CD8-positive, alpha-beta memory T cell (primary cell): ENCODE data around the gene BACH1. TPM values are rescaled to one million over a fixed set of nuclear protein-coding genes. Genes with fewer than 3 reads are reported as not detected.
A peak's percentile ranks its signal among the peaks of the same experiment; 100 is the strongest.

ENCODE experiments used
- CTCF ChIA-PET: fragments of 350-600 bp; sonication (Branson Sonifier 250); formaldehyde crosslinking; loops from one replicate; lab custom pipeline; 2021; ENCODE audit warnings: antibody characterized with exemption; lab: Charles Lee
- POLR2A ChIA-PET: fragments of 350-600 bp; sonication (Branson Sonifier 250); formaldehyde crosslinking; loops from one replicate; lab custom pipeline; 2021; ENCODE audit warnings: antibody characterized with exemption; lab: Charles Lee
- DNase-seq, 5 donors: peaks; one replicate each; pipeline versions ENCODE4 v3.0.0 to v3.0.0-alpha.2; 2020 to 2022; ENCODE audit warnings: mixed read lengths in 1 of 5
- H3K27ac ChIP-seq: one replicate; pipeline ENCODE4 v1.7.0; 2013; ENCODE audit warnings: low read depth, mild to moderate bottlenecking, low read length, moderate library complexity
- H3K27me3 ChIP-seq: 2 replicates; pipeline ENCODE4 v1.7.0; 2013; ENCODE audit warnings: low read length, mild to moderate bottlenecking; ENCODE audit not compliant: insufficient read depth, poor library complexity, severe bottlenecking
- H3K36me3 ChIP-seq: 2 replicates; pipeline ENCODE4 v1.7.0; 2013; ENCODE audit warnings: mild to moderate bottlenecking, low read length, moderate library complexity; ENCODE audit not compliant: insufficient read depth
- H3K4me1 ChIP-seq: 2 replicates; pipeline ENCODE4 v1.7.0; 2013; ENCODE audit warnings: mild to moderate bottlenecking, low read length, moderate library complexity; ENCODE audit not compliant: insufficient read depth
- H3K4me3 ChIP-seq: 2 replicates; pipeline ENCODE4 v1.7.0; 2013; ENCODE audit warnings: mild to moderate bottlenecking, low read length
- H3K9me3 ChIP-seq: 2 replicates; pipeline ENCODE4 v1.7.0; 2013; ENCODE audit warnings: mild to moderate bottlenecking, low read length
- H3K27ac Mint-ChIP-seq, 8 donors: one replicate each; pipeline ENCODE4 v1.8.0; 2020 to 2021; ENCODE audit warnings: mixed read lengths in 8 of 8, mild to moderate bottlenecking in 6 of 8, inconsistent platforms in 3 of 8, moderate library complexity in 3 of 8
- H3K27me3 Mint-ChIP-seq, 2 donors: one replicate each; pipeline ENCODE4 v1.8.0; 2020 to 2021; ENCODE audit warnings: mixed read lengths in 2 of 2, mild to moderate bottlenecking in 1 of 2, moderate library complexity in 1 of 2
- H3K36me3 Mint-ChIP-seq, 3 donors: one replicate each; pipeline ENCODE4 v1.8.0; 2020 to 2021; ENCODE audit warnings: mixed read lengths in 3 of 3, inconsistent platforms in 1 of 3, mild to moderate bottlenecking in 1 of 3
- H3K4me1 Mint-ChIP-seq, 3 donors: one replicate each; pipeline ENCODE4 v1.8.0; 2020 to 2021; ENCODE audit warnings: mixed read lengths in 3 of 3, inconsistent platforms in 1 of 3, mild to moderate bottlenecking in 1 of 3
- H3K4me3 Mint-ChIP-seq, 7 donors: one replicate each; pipeline ENCODE4 v1.8.0; 2020 to 2021; ENCODE audit warnings: mixed read lengths in 7 of 7, mild to moderate bottlenecking in 6 of 7, moderate library complexity in 4 of 7, inconsistent platforms in 2 of 7
- H3K9me3 Mint-ChIP-seq, 5 donors: one replicate each; pipeline ENCODE4 v1.8.0; 2020 to 2022; ENCODE audit warnings: mixed read lengths in 5 of 5, mild to moderate bottlenecking in 3 of 5, moderate library complexity in 2 of 5, inconsistent platforms in 1 of 5
- polyA plus RNA-seq: library from polyadenylated mRNA; unstranded; fragments of 300-500 nt; fragmentation: Illumina TruSeq; gene quantifications from one replicate; pipeline ENCODE4 v1.2.3, GENCODE V29; 2021
- total RNA-seq, 2 experiments: library from RNA; stranded (reverse); gene quantifications; one replicate each; pipeline ENCODE4 v1.2.3, GENCODE V29; 2021

BACH1 gene
- total and polyA plus RNA-seq, 3 experiments from 2014 or later: 13.0 to 25.6 (median 20.8) TPM

DNA sequence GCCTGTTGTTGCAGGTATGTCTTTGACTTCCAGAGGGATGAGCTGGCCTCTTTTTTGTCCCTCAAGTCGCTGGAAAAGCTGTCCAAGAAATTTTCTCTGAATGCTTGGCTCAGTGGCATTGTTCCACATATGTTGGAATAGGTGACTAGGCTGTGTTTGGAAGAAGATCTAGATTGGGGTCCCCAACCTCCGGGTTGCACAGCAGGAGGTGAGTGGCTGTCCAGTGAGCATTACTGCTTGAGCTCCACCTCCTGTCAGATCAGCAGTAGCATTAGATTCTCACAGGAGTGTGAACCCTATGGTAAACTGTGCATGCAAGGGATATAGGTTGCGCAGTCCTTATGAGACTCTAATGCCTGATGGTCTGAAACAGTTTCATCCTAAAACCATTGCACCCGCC is 18.1 kb downstream of the BACH1 start:
- peaks cover 49 to 86% (median 69%) of the 10 kb centered on the region in 3 donors for H3K4me1 Mint-ChIP-seq
- no peak overlapping the region for H3K4me3 Mint-ChIP-seq
- no peak overlapping the region for H3K4me3 ChIP-seq
- no peak for DNase-seq
- ChIA-PET CTCF (no interaction called here), POLR2A (no interaction called here)
- no peaks in the 10 kb centered on the region for H3K36me3 ChIP-seq
- H3K9me3 ChIP-seq: no peaks in the 10 kb centered on the region
- peak overlapping the region; percentile 33 for H3K27ac ChIP-seq
- H3K9me3 Mint-ChIP-seq: peaks cover 0 to 4% (median 0%) of the 10 kb centered on the region in 5 donors
- H3K27me3 Mint-ChIP-seq: no peaks in the 10 kb centered on the region
- H3K36me3 Mint-ChIP-seq: peaks cover 7 to 10% (median 7%) of the 10 kb centered on the region in 3 donors
- peak overlapping the region in 1 of 8 donors; percentile 56 for H3K27ac Mint-ChIP-seq
- no peaks in the 10 kb centered on the region for H3K4me1 ChIP-seq
- H3K27me3 ChIP-seq: no peaks in the 10 kb centered on the region

DNA sequence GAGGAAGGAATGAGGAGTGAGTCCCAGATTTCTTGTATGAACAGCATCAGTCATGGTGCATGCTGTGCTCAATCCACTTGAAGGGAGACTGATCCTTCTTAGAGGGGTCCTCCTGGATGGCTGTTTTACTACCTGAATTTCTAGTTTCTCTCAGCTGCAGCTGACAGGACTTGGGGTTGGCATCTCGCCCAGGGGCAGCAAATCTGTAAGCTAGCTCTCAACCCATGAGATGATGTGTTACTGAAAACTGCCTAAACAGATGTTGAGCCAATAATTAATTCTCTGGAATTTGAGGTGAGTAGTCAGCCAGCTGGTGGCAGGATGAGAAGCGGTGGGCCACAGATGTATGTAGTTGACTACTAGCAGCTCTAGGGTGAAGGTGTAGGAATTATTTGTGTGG is 19.6 kb downstream of the BACH1 start:
- Mint-ChIP-seq H3K27me3 (no peaks in the 10 kb centered on the region), H3K4me3 (no peak overlapping the region), H3K27ac (no peak overlapping the region), H3K4me1 (peaks cover 46 to 78% (median 61%) of the 10 kb centered on the region in 3 donors), H3K36me3 (peaks cover 13 to 20% (median 16%) of the 10 kb centered on the region in 3 donors), H3K9me3 (peaks cover 0 to 4% (median 0%) of the 10 kb centered on the region in 5 donors)
- H3K36me3 ChIP-seq: no peaks in the 10 kb centered on the region
- no peak overlapping the region for H3K27ac ChIP-seq
- no peaks in the 10 kb centered on the region for H3K4me1 ChIP-seq
- H3K27me3 ChIP-seq: no peaks in the 10 kb centered on the region
- no peak for DNase-seq
- H3K9me3 ChIP-seq: no peaks in the 10 kb centered on the region
- no peak overlapping the region for H3K4me3 ChIP-seq
- ChIA-PET POLR2A (interaction anchor here (0.8 kb wide), 1 partner anchor 19 kb away, joined by 3 read pairs; the partner anchor contains the start of gene BACH1), CTCF (interaction anchor here (1.0 kb wide), 1 partner anchor 58 kb away, joined by 3 read pairs; no protein-coding TSS in a partner anchor)

DNA sequence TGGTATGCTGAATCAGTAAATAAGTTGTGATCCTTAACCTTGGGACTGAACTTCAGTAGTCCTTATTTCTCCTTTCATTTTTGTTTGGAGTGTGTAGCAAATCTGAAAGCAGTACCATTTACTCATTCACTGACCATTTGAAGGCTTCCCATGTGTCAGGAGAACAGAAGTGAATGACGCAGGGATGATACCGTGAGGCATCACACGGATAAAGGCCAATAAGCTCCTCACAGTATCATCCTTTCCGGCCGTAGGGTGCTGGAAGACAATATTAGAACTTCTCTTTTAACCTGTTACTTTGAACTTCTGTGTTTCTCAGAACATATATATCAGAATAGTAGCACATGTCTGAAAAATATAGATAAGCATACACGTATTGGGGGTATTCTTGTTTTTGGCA is 21.3 kb downstream of the BACH1 start:
- ChIA-PET CTCF (no interaction called here), POLR2A (no interaction called here)
- Mint-ChIP-seq H3K27ac (peak overlapping the region in 1 of 8 donors; percentile 17), H3K36me3 (peaks cover 13 to 27% (median 20%) of the 10 kb centered on the region in 3 donors), H3K4me1 (peaks cover 39 to 65% (median 50%) of the 10 kb centered on the region in 3 donors), H3K27me3 (no peaks in the 10 kb centered on the region), H3K9me3 (peaks cover 0 to 4% (median 0%) of the 10 kb centered on the region in 5 donors), H3K4me3 (no peak overlapping the region)
- H3K36me3 ChIP-seq: no peaks in the 10 kb centered on the region
- H3K4me3 ChIP-seq: no peak overlapping the region
- H3K27ac ChIP-seq: no peak overlapping the region
- no peaks in the 10 kb centered on the region for H3K4me1 ChIP-seq
- H3K9me3 ChIP-seq: no peaks in the 10 kb centered on the region
- no peaks in the 10 kb centered on the region for H3K27me3 ChIP-seq
- DNase-seq: no peak

DNA sequence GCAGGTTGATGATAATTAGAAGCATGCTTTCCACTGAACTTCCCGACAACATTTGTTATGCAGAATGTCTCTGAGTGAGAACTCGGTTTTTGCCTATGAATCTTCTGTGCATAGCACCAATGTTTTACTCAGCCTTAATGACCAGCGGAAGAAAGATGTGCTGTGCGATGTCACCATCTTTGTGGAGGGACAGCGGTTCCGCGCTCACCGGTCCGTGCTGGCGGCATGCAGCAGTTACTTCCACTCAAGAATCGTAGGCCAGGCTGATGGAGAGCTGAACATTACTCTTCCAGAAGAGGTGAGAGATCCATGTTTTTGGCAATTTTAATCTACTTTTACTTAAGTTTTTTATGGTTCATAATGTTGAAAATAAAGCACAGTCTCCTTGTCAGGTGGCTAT is 22.5 kb downstream of the BACH1 start:
- no peak for DNase-seq
- POLR2A ChIA-PET: no interaction called here

DNA sequence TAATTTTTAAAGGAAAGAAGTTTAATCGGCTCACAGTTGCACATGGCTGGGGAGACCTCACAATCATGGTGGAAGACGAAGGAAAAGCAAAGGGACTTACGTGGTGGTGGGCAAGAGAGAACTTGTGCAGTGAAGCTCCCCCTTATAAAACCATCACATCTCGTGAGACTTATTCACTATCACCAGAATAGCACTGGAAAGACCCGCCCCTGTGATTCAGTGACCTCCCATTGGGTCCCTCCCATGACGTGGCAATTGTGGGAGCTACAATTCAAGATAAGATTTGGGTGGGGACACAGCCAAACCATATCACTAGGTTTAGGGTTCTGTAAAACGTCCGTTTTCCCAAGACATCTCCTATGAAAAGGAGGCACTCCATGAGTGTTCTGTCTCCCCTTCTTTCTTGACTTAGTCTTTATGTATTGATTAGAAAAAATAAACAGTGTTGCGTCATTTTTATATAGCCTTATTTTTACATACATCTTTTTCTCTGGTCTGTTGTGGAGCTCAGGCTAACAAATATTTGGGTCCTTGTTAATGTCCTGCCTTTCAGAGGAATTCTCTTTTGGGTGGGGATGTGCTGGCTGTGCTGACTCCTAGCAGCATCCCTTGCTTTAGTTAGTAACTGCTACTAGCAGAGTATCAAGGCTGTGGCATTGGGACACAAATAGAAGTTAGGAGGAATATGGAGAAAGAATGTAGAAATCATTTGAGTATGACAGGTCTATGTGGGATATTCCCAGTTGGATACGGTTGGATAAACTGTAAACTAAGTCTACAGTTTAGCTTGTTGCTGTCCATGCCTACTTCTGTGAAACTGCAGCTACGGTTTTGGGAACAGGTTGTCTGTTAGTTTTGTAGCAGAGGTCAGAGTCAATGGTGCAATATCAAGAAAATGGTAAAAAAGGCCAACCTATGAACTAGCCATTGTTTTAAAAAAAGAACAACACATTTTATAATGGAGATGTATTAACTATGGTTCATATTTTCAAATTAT is 23.5 kb downstream of the BACH1 start:
- peak overlapping the region in 2 of 8 donors; percentile 23 to 74 for H3K27ac Mint-ChIP-seq
- Histone ChIP-seq H3K27me3 (no peaks in the 10 kb centered on the region), H3K4me3 (no peak overlapping the region), H3K4me1 (no peaks in the 10 kb centered on the region), H3K36me3 (no peaks in the 10 kb centered on the region), H3K27ac (no peak overlapping the region), H3K9me3 (no peaks in the 10 kb centered on the region)
- DNase-seq: no peak
- peaks cover 32 to 47% (median 38%) of the 10 kb centered on the region in 3 donors for H3K4me1 Mint-ChIP-seq
- peaks cover 0 to 4% (median 0%) of the 10 kb centered on the region in 5 donors for H3K9me3 Mint-ChIP-seq
- ChIA-PET POLR2A (interaction anchor here (0.6 kb wide), 1 partner anchor 262 kb away, joined by 6 read pairs; no protein-coding TSS in a partner anchor), CTCF (no interaction called here)
- H3K4me3 Mint-ChIP-seq: no peak overlapping the region
- no peaks in the 10 kb centered on the region for H3K27me3 Mint-ChIP-seq
- H3K36me3 Mint-ChIP-seq: peaks cover 13 to 44% (median 26%) of the 10 kb centered on the region in 3 donors

More for the DNA sequence above, 22.5 kb downstream of the BACH1 start:
- H3K36me3 Mint-ChIP-seq: peaks cover 13 to 34% (median 20%) of the 10 kb centered on the region in 3 donors
- H3K36me3 ChIP-seq: no peaks in the 10 kb centered on the region
- CTCF ChIA-PET: no interaction called here
- H3K4me1 ChIP-seq: no peaks in the 10 kb centered on the region
- no peaks in the 10 kb centered on the region for H3K27me3 Mint-ChIP-seq
- H3K27ac Mint-ChIP-seq: no peak overlapping the region
- no peak overlapping the region for H3K27ac ChIP-seq
- H3K4me3 ChIP-seq: no peak overlapping the region
- H3K27me3 ChIP-seq: no peaks in the 10 kb centered on the region
- H3K4me1 Mint-ChIP-seq: peaks cover 35 to 57% (median 46%) of the 10 kb centered on the region in 3 donors
- H3K4me3 Mint-ChIP-seq: no peak overlapping the region
- H3K9me3 Mint-ChIP-seq: peaks cover 0 to 4% (median 0%) of the 10 kb centered on the region in 5 donors
- H3K9me3 ChIP-seq: no peaks in the 10 kb centered on the region

DNA sequence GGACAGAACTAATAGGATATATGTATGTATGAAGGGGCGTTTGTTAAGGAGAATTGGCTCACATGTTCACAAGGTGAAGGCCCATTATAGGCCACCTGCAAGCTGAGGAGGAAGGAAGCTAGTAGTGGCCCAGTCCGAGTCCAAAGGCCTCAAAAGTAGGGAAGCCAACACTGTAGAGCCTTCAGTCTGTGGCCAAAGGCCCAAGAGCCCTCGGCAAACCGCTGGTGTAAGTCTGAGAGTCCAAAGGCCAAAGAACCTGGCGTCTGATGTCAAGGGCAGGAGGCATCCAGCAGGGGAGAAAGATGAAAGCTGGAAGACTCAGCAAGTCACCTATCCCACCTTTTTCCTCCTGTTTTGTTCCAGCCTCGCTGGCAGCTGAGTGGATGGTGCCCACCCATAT is 24.5 kb downstream of the BACH1 start:
- Mint-ChIP-seq H3K36me3 (peaks cover 13 to 52% (median 25%) of the 10 kb centered on the region in 3 donors), H3K9me3 (peaks cover 0 to 4% (median 0%) of the 10 kb centered on the region in 5 donors), H3K27me3 (no peaks in the 10 kb centered on the region), H3K27ac (no peak overlapping the region), H3K4me3 (no peak overlapping the region), H3K4me1 (peaks cover 24 to 37% (median 29%) of the 10 kb centered on the region in 3 donors)
- Histone ChIP-seq H3K27ac (no peak overlapping the region), H3K4me1 (no peaks in the 10 kb centered on the region), H3K36me3 (no peaks in the 10 kb centered on the region), H3K4me3 (no peak overlapping the region), H3K27me3 (no peaks in the 10 kb centered on the region), H3K9me3 (no peaks in the 10 kb centered on the region)
- ChIA-PET POLR2A (no interaction called here), CTCF (no interaction called here)
- no peak for DNase-seq

DNA sequence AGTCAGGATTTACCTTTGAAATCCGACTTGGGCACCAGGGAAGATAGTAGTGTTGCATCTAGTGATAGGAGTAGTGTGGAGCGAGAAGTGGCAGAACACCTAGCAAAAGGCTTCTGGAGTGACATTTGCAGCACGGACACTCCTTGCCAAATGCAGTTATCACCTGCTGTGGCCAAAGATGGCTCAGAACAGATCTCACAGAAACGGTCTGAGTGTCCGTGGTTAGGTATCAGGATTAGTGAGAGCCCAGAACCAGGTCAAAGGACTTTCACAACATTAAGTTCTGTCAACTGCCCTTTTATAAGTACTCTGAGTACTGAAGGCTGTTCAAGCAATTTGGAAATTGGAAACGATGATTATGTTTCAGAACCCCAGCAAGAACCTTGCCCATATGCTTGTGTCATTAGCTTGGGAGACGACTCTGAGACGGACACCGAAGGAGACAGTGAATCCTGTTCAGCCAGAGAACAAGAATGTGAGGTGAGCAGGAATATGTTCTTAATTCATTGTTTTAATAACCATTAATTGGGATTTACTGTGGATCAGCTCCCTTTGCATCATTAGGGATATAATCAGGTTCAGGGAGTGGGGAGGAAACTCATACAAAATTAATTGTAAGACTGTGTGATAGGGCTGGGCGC is 28.3 kb downstream of the BACH1 start:
- H3K27me3 Mint-ChIP-seq: no peaks in the 10 kb centered on the region
- Histone ChIP-seq H3K4me3 (no peak overlapping the region), H3K9me3 (no peaks in the 10 kb centered on the region), H3K4me1 (no peaks in the 10 kb centered on the region), H3K27ac (no peak overlapping the region), H3K27me3 (no peaks in the 10 kb centered on the region), H3K36me3 (no peaks in the 10 kb centered on the region)
- no peak for DNase-seq
- peaks cover 2 to 10% (median 9%) of the 10 kb centered on the region in 3 donors for H3K4me1 Mint-ChIP-seq
- ChIA-PET CTCF (no interaction called here), POLR2A (no interaction called here)
- H3K27ac Mint-ChIP-seq: peak overlapping the region in 2 of 8 donors; percentile 63 to 64
- H3K9me3 Mint-ChIP-seq: no peaks in the 10 kb centered on the region
- H3K4me3 Mint-ChIP-seq: no peak overlapping the region
- H3K36me3 Mint-ChIP-seq: peaks cover 6 to 65% (median 15%) of the 10 kb centered on the region in 3 donors
